Hepatocyte (in vitro differentiated cells): ENCODE data around the gene ASPDH.

Experiments
- EZH2 ChIP-seq: fragments of 200-600 bp; sonication (generic); IDR thresholded peaks from 2 replicates; pipeline ENCODE4 v1.6.1; 2016; ENCODE audit warnings: antibody characterized with exemption, mild to moderate bottlenecking, borderline replicate concordance
- EZH2phosphoT487 ChIP-seq: fragments of 200-600 bp; sonication (generic); IDR thresholded peaks from one replicate; pipeline ENCODE4 v1.6.1; 2018; ENCODE audit warnings: antibody characterized with exemption, mild to moderate bottlenecking, low read depth, moderate library complexity; ENCODE audit not compliant: unreplicated experiment, severe bottlenecking
- TF ChIP-seq, protein P1 (sequence below): fragments of 200-600 bp; sonication (generic); IDR thresholded peaks from 2 replicates; pipeline ENCODE4 v1.5.1; 2016; ENCODE audit warnings: antibody characterized with exemption, mild to moderate bottlenecking; ENCODE audit not compliant: poor library complexity

DNA sequence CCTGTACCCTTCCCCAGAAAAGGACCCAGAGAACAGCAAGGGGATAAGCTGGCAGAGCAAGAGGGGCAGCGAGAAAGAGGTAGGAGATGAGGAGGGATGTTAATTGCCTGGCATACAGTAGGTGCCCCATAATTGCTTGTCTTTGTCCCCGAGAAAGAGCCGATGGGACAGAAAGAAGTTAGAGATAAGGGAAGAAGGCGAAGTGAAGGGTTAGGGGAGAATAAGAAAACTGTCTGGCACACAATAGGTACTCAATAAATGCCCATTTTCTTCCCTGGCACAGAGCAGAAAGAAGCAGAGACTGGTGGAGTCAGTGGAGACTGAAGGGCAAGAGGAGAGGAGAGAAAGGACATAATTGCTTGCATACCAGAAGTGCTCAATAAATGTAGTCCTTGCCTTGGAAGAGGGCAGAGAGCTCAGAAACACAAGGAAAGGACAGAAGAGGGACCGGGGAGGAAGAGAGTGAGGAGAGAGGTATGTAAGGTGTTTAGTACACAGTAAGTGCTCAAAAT lies 18.6 kb downstream of the ASPDH start:
- TF ChIP-seq, protein P1, sequence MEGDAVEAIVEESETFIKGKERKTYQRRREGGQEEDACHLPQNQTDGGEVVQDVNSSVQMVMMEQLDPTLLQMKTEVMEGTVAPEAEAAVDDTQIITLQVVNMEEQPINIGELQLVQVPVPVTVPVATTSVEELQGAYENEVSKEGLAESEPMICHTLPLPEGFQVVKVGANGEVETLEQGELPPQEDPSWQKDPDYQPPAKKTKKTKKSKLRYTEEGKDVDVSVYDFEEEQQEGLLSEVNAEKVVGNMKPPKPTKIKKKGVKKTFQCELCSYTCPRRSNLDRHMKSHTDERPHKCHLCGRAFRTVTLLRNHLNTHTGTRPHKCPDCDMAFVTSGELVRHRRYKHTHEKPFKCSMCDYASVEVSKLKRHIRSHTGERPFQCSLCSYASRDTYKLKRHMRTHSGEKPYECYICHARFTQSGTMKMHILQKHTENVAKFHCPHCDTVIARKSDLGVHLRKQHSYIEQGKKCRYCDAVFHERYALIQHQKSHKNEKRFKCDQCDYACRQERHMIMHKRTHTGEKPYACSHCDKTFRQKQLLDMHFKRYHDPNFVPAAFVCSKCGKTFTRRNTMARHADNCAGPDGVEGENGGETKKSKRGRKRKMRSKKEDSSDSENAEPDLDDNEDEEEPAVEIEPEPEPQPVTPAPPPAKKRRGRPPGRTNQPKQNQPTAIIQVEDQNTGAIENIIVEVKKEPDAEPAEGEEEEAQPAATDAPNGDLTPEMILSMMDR: no peak
- TF ChIP-seq EZH2 (no peak), EZH2phosphoT487 (no peak)
